ENCODE results near the gene TENT4B.

The TENT4B gene

GRCh38 chr16:50273382-50273690 lies 120.2 kb downstream of the TENT4B start:
- no peak for DNase-seq

DNA sequence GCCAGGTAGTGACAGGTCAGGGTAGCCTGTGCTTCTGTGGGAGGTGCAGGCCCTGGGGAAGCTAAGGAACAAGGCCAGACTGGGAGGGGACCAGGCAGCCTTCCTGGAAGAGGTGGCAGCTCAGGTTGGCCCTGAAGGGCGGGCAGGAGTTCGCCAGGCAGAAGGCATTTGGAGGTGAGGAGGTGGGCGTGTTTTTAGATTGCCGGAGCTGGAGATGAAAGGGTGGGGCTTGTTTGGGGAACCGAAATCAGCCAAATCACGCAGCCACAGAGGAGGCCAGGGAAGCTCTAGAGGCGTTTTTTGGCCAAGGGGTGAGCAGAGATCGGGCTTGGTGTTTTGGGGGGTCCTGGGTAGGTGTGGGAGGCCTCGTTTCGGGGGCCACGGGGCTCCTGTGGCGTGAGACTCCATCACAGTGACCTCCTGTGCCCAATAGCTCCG lies 120.8 kb downstream of the TENT4B start:
- DNase-seq, result no peak

GRCh38 chr16:50274326-50275097 lies 121.4 kb downstream of the TENT4B start:
- no peak for DNase-seq

DNA sequence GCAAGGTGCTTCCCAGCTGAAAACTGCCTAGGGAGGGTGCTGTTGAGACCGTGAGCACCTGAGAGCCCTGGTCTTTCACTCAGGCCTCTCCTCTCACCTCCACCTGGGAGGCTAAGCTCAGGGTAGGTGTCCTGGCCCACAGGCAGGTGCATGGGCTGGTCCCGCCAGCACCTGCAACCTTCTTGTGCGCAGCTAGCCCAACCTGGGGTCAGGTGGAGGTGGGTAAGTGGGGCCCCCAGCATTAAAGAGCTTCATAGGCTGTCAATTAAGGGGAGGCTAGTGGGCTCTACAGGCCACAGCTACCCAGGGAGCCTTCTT lies 122.0 kb downstream of the TENT4B start:
- DNase-seq, result no peak

GRCh38 chr16:50275428-50276325 lies 122.6 kb downstream of the TENT4B start:
- no peak for DNase-seq

GRCh38 chr16:50276326-50276640 lies 123.2 kb downstream of the TENT4B start:
- no peak for DNase-seq

- DNase-seq, result no peak
Observed at GRCh38 chr16:50276801-50277555, 123.9 kb downstream of the TENT4B start.

DNA sequence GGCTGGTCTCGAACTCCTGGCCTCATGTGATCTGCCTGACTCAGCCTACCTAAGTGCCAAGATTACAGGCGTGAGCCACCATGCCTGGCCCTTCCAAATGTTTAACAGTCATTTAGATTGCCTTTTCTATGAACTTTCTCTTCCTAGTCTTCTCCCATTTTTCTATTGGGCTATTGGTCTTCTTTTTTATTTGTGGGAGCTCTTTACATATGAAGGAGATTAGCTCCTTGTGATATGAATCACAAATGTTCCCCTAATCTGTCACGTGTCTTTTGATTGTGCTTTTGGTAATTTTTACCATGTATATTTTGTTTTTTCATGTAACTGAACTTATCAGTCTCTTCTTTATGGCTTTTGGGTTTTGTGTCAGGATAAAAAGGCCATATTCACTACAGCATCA lies 125.1 kb downstream of the TENT4B start:
- no peak for DNase-seq

DNA sequence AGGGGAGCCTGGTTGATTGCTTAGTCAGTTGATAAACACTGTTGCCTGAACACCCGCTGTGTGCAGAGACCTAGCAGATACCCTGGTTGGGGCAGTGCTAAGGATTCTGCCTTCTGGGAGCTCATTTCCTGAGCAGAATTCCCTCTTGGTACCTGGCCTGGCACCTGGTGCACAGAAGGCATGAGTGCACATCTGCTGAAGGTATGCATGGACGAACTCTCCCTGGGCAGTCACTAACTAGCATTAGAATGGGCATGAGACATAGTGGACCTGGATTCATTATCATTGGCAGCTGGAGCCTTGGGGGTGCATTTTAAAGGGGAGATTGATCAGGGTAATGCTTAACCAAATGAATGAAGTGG lies 126.4 kb downstream of the TENT4B start:
- no peak for DNase-seq

- no peak for DNase-seq
Observed at GRCh38 chr16:50280932-50281331, 127.8 kb downstream of the TENT4B start.
